ENCODE results near the gene PWWP2B. TPM values are rescaled to one million over a fixed set of nuclear protein-coding genes. Genes with fewer than 3 reads are reported as not detected.

Gene PWWP2B
- total and polyA plus RNA-seq, 2 donors (not counting 3 experiments of a cell fraction or from before 2014, with no cell fraction given): 4.6 to 11.8 TPM

DNA sequence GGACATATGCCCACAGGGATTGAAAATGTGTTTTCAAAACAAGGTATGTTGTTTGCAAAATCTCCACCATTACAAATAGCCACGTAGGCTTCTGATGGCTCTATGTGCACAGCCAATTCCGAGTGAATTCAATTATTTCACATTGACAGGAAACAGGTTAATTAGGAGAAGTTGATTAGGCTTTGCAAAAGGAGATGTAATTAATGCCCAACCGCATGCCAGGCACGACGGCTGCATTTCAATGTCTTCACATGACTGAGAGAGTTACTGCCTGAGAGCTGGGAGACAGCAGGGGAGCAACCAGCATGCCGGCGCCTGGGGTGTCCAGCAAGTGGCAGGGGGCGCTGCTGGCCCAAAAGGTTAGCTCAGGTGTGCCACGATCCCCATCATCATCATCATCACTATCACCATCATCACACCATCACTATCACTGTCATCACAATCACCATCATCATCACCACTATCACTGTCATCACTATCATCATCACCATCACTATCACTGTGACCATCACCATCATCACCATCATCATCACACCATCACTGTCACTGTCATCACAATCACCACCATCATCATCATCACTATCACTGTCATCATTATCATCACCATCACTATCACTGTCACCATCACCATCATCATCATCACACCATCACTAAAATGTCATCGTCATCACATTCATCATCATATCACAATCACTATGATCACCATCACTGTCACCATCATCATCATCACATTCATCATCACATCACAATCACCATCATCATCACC lies 30.2 kb downstream of the PWWP2B start:
- FAIRE-seq: no peak
- intact Hi-C loops (cut with micrococcal nuclease): no loop called here
- CTCF ChIA-PET: interaction anchor here (1.2 kb wide), 1 partner anchor 16 kb away, joined by 4 read pairs; no protein-coding TSS in a partner anchor

DNA sequence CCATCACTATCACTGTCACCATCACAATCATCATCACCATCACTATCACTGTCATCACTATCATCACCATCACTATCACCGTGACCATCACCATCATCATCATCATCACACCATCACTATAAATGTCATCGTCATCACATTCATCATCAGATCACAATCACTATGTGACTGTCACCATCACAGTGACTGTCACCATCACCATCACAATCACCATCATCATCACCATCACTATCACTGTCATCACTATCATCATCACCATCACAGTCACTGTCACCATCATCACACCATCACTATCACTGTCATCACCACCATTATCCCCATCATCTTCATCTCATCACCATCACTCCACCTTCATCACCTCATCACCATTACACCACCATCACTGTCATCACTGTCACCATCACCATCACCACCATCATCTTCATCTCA lies 31.0 kb downstream of the PWWP2B start:
- H3K9me3 ChIP-seq (replicated peaks; ENCODE audit: control insufficient read depth, insufficient read depth, low read length): no peaks in the 10 kb centered on the region
- H3K9ac ChIP-seq (replicated peaks; ENCODE audit: extremely low read depth, insufficient read depth, low read length): no peak overlapping the region
- no peak overlapping the region for H2AFZ ChIP-seq (ENCODE audit: low read depth, low read length)
- POLR2A ChIA-PET: no interaction called here
- no peak overlapping the region for H3K4me3 ChIP-seq (replicated peaks in 1 of 3; ENCODE audit: insufficient read depth in 1 of 3, low read depth in 1 of 3, low read length in 3 of 3)
- no peaks in the 10 kb centered on the region for H3K4me1 ChIP-seq (ENCODE audit: control insufficient read depth, extremely low read depth, insufficient read depth, low read length)
- TF ChIP-seq, protein P1, sequence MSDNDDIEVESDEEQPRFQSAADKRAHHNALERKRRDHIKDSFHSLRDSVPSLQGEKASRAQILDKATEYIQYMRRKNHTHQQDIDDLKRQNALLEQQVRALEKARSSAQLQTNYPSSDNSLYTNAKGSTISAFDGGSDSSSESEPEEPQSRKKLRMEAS (IDR thresholded peaks at IDR 0.05; ENCODE audit: insufficient read depth, insufficient read length): no peak
- H3K27ac ChIP-seq (ENCODE audit: insufficient read depth, low read depth, low read length): no peak overlapping the region
- no TSS peak for BruUV-seq (replicated peaks)
- no peak overlapping the region for H3K4me2 ChIP-seq (ENCODE audit: insufficient read depth, low read length)
- no peaks in the 10 kb centered on the region for H3K36me3 ChIP-seq (ENCODE audit: control insufficient read depth in 2 of 2, extremely low read depth in 1 of 2, insufficient read depth in 2 of 2, low read length in 2 of 2)
- no peaks in the 10 kb centered on the region for H3K9me1 ChIP-seq (replicated peaks; ENCODE audit: control insufficient read depth, extremely low read depth, insufficient read depth, low read length)
- no peaks in the 10 kb centered on the region for H3K27me3 ChIP-seq (ENCODE audit: control insufficient read depth in 2 of 2, insufficient read depth in 2 of 2, low read length in 2 of 2)
- CTCF ChIA-PET: no interaction called here
- H3K79me2 ChIP-seq (ENCODE audit: control insufficient read depth, insufficient read depth, low read length): no peaks in the 10 kb centered on the region
- DNase-seq (ENCODE audit: low read depth, low spot score): no peak
- no peak for FAIRE-seq
- no peaks in the 10 kb centered on the region for H4K20me1 ChIP-seq (replicated peaks; ENCODE audit: control insufficient read depth, extremely low read depth, insufficient read depth, low read length)
- intact Hi-C loops (cut with micrococcal nuclease) (no loop called here), dilution Hi-C loops (cut with MboI; ENCODE audit: extremely low pct_ligation_motif_present, low sequenced_read_pairs) (no loop called here)

More for the DNA sequence above, 30.2 kb downstream of the PWWP2B start:
- Histone ChIP-seq H4K20me1 (replicated peaks; ENCODE audit: control insufficient read depth, extremely low read depth, insufficient read depth, low read length) (no peaks in the 10 kb centered on the region), H3K27me3 (ENCODE audit: control insufficient read depth in 2 of 2, insufficient read depth in 2 of 2, low read length in 2 of 2) (no peaks in the 10 kb centered on the region), H3K4me2 (ENCODE audit: insufficient read depth, low read length) (no peak overlapping the region), H3K9me3 (replicated peaks; ENCODE audit: control insufficient read depth, insufficient read depth, low read length) (no peaks in the 10 kb centered on the region), H3K9ac (replicated peaks; ENCODE audit: extremely low read depth, insufficient read depth, low read length) (no peak overlapping the region), H3K4me1 (ENCODE audit: control insufficient read depth, extremely low read depth, insufficient read depth, low read length) (no peaks in the 10 kb centered on the region), H3K36me3 (ENCODE audit: control insufficient read depth in 2 of 2, extremely low read depth in 1 of 2, insufficient read depth in 2 of 2, low read length in 2 of 2) (no peaks in the 10 kb centered on the region), H3K27ac (ENCODE audit: insufficient read depth, low read depth, low read length) (no peak overlapping the region), H3K4me3 (replicated peaks in 1 of 3; ENCODE audit: insufficient read depth in 1 of 3, low read depth in 1 of 3, low read length in 3 of 3) (no peak overlapping the region), H2AFZ (ENCODE audit: low read depth, low read length) (no peak overlapping the region), H3K9me1 (replicated peaks; ENCODE audit: control insufficient read depth, extremely low read depth, insufficient read depth, low read length) (no peaks in the 10 kb centered on the region), H3K79me2 (ENCODE audit: control insufficient read depth, insufficient read depth, low read length) (no peaks in the 10 kb centered on the region)
- no peak for DNase-seq (ENCODE audit: low read depth, low spot score)
- TF ChIP-seq POLR2AphosphoS5 (IDR thresholded peaks at IDR 0.05; ENCODE audit: insufficient read depth, low read depth, low read length): no peak
- dilution Hi-C loops (cut with MboI; ENCODE audit: extremely low pct_ligation_motif_present, low sequenced_read_pairs): no loop called here
- no TSS peak for BruUV-seq (replicated peaks)
- POLR2A ChIA-PET: no interaction called here
